HEK293T (cell line): Measurements from ENCODE around the gene RPL37.

Source experiments
- ARNT ChIP-seq: fragments of 450-650 bp; IDR thresholded peaks from 2 replicates; pipeline ENCODE4 v1.6.1; 2017; ENCODE audit warnings: mild to moderate bottlenecking
- BHLHE40 ChIP-seq: fragments of 450-650 bp; IDR thresholded peaks from 2 replicates; pipeline ENCODE4 v1.6.1; 2016; ENCODE audit warnings: mild to moderate bottlenecking, moderate library complexity, borderline replicate concordance
- CTBP1 ChIP-seq: fragments of 450-650 bp; IDR thresholded peaks from 2 replicates; pipeline ENCODE4 v1.6.1; 2016; ENCODE audit warnings: borderline replicate concordance
- ELF4 ChIP-seq: fragments of 450-650 bp; IDR thresholded peaks from 2 replicates; pipeline ENCODE4 v1.6.1; 2017; ENCODE audit warnings: antibody characterized with exemption
- FOXA1 ChIP-seq: fragments of 450-650 bp; IDR thresholded peaks from 2 replicates; pipeline ENCODE4 v1.6.1; 2016; ENCODE audit warnings: mild to moderate bottlenecking
- FOXK2 ChIP-seq: fragments of 450-650 bp; IDR thresholded peaks from 2 replicates; pipeline ENCODE4 v1.6.1; 2016; ENCODE audit warnings: mild to moderate bottlenecking
- FOXM1 ChIP-seq: fragments of 450-650 bp; IDR thresholded peaks from 2 replicates; pipeline ENCODE4 v1.6.1; 2017; ENCODE audit warnings: mild to moderate bottlenecking, borderline replicate concordance
- HDGF ChIP-seq: fragments of 450-650 bp; IDR thresholded peaks from 2 replicates; pipeline ENCODE4 v1.6.1; 2017; ENCODE audit warnings: antibody characterized with exemption, borderline replicate concordance
- LEF1 ChIP-seq: fragments of 450-650 bp; IDR thresholded peaks from 2 replicates; pipeline ENCODE4 v1.6.1; 2017; ENCODE audit warnings: mild to moderate bottlenecking, borderline replicate concordance
- SP1 ChIP-seq: fragments of 450-650 bp; IDR thresholded peaks from 2 replicates; pipeline ENCODE4 v1.6.1; 2017
- TARDBP ChIP-seq: fragments of 450-650 bp; IDR thresholded peaks from 2 replicates; pipeline ENCODE4 v1.6.1; 2016
- ZNF384 ChIP-seq: fragments of 450-650 bp; IDR thresholded peaks from 2 replicates; pipeline ENCODE4 v1.6.1; 2016
- TF ChIP-seq, protein P1 (sequence below): fragments of 450-650 bp; IDR thresholded peaks from 2 replicates; pipeline ENCODE4 v1.6.1; 2016

DNA sequence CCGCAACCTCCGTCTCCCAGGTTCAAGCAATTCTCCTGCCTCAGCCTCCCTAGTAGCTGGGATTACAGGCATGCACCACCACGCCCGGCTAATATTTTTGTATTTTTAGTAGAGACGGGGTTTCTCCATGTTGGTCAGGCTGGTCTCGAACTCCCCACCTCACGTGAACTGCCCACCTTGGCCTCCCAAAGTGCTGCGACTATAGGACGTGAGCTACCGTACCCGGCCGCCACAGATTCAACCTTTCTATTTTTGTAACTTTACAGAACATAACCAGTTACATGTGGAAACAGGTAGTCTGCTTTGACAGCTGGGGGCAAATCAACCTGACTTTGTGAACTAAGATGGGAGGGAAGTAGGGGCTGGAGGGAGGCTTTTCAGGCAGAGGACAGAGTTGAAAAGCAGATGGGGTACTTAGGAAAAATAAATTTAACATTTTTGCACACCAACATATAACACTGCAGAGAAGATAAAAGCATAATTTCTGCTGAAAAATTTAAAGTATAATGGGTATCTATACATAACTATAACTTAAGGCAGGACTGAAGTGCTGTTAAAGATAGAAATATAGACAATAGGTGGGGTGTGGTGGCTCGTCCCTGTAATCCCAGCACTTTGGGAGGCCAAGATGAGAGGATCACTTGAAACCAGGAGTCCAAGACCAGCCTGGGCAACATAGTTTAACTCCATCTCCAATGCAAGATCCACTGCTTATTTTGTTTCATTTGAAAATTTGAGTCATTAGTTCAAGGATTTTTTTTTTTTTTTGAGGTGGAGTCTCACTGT, 5.1 kb downstream of the RPL37 start:
- no peak for TF ChIP-seq HDGF
- TF ChIP-seq FOXM1: no peak
- TF ChIP-seq FOXA1: no peak
- no peak for TF ChIP-seq FOXK2
- no peak for TF ChIP-seq ARNT
- TF ChIP-seq, protein P1, sequence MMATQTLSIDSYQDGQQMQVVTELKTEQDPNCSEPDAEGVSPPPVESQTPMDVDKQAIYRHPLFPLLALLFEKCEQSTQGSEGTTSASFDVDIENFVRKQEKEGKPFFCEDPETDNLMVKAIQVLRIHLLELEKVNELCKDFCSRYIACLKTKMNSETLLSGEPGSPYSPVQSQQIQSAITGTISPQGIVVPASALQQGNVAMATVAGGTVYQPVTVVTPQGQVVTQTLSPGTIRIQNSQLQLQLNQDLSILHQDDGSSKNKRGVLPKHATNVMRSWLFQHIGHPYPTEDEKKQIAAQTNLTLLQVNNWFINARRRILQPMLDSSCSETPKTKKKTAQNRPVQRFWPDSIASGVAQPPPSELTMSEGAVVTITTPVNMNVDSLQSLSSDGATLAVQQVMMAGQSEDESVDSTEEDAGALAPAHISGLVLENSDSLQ: no peak
- TF ChIP-seq ZNF384: no peak
- TF ChIP-seq CTBP1: no peak
- TF ChIP-seq TARDBP: no peak
- TF ChIP-seq SP1: no peak
- TF ChIP-seq ELF4: no peak
- no peak for TF ChIP-seq LEF1
- TF ChIP-seq BHLHE40: no peak
